Measurements from ENCODE around the gene FHOD1. TPM values are rescaled to one million over a fixed set of nuclear protein-coding genes. Genes with fewer than 3 reads are reported as not detected.

The FHOD1 gene
- total and polyA plus RNA-seq, 9 of the 15 experiments (the other 6 are each of a cell fraction or from before 2014, with no cell fraction given), result 18.7 to 126 (median 32.3) TPM

GRCh38 chr16:67241008-67241900 lies 6.0 kb downstream of the FHOD1 start (continued):
- TF ChIP-seq TCF15 (CRISPR knock-in tag; IDR thresholded peaks at IDR 0.05) (no peak), SMARCA4 (IDR thresholded peaks at IDR 0.05) (peak; percentile 83), NR3C1 (CRISPR knock-in tag; IDR thresholded peaks at IDR 0.05) (no peak), ZNF449 (CRISPR knock-in tag; IDR thresholded peaks at IDR 0.05) (no peak), PPARD (CRISPR knock-in tag; IDR thresholded peaks at IDR 0.05) (no peak), ZFP1 (CRISPR knock-in tag; IDR thresholded peaks at IDR 0.05) (no peak), FOXP4 (CRISPR knock-in tag; IDR thresholded peaks at IDR 0.05; ENCODE audit: borderline replicate concordance) (0 out of 2 replicates have a peak, but pooled peaks have one; percentile 24), ZNF239 (CRISPR knock-in tag; IDR thresholded peaks at IDR 0.05) (no peak), EHMT2 (IDR thresholded peaks at IDR 0.05) (no peak), ZKSCAN3 (CRISPR knock-in tag; IDR thresholded peaks at IDR 0.05) (no peak), SIN3B (IDR thresholded peaks at IDR 0.05; ENCODE audit: low read depth) (0 out of 2 replicates have a peak, but pooled peaks have one; percentile 25), AFF4 (CRISPR knock-in tag; IDR thresholded peaks at IDR 0.05) (no peak)

All from K562 (cell line).